ENCODE results near the gene VAMP5.
"Not testable (repeated sequence)": the region's sequence is repeated elsewhere in the genome, so short reads cannot be mapped to it uniquely, and the experiment has no call there.

Gene VAMP5

DNA sequence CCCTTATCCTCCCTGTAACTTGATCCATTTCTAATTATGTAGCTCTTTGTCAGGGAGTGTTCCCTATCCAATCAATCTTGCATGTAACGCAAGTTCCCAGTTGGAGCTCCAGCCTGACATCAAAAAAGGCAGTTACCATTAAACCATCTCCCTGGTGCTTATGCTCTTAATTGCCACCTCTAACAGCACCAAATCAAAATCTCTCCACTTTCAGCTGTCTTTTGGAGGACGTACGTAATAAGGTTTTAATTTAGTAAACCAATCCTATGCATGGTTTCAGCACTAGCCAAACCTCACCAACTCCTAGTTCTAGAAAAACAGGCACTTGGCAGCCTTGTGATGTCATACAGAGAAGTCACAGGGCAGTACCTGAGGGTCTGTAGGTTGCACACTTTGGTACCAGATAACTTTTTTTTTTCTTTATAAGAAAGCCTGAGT lies 40.0 kb upstream of the VAMP5 start:
- peaks cover 77% of the 10 kb centered on the region for H3K36me3 ChIP-seq (ENCODE audit: insufficient read depth, low read depth, low read length)
- H3K4me1 ChIP-seq (ENCODE audit: insufficient read depth, low read length); H3K9me3 ChIP-seq (ENCODE audit: insufficient read depth, low read depth, low read length); H3K27me3 ChIP-seq (ENCODE audit: insufficient read depth, low read length); H3K4me3 ChIP-seq (ENCODE audit: low read length); H3K9ac ChIP-seq (ENCODE audit: low read depth, low read length); H3K27ac ChIP-seq (ENCODE audit: low read length): not testable (repeated sequence)

DNA sequence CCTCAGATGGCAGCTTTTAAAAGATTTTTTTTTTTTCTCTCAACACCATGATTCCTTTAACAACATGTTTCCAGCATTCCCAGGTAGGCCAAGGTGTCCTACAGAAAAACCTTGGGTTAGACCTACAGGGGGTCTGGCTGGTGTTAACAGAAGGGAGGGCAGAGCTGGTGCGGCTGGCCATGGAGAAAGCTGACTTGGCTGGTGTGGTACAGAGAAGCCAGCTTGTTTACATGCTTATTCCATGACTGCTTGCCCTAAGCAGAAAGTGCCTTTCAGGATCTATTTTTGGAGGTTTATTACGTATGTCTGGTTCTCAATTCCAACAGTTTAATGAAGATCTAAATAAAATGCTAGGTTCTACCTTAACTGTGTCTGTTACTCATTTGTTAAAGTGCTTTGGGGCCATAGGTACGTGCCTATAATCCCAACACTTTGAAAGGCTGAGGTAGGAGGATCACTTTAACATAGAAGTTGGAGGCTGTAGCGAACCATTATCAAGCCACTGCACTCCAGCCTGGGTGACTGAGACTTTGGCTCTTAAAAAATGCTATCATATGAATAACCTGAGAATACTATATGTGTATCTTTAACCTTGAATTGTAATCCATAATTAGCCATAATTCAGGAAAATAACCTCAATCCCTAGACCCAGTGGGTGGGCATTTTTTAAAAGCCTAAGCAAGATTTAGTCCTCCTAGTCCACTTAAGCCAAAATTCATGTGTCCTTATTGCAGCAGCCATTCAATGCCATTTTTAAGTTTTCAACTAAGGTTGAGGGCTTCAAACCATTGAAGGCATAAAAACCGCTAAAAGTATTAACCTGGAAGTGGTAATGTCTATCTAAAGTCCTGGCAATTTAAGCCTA lies 39.1 kb upstream of the VAMP5 start:
- H3K27me3 ChIP-seq (ENCODE audit: insufficient read depth, low read length); H3K4me1 ChIP-seq (ENCODE audit: insufficient read depth, low read length); H3K27ac ChIP-seq (ENCODE audit: low read length); H3K9ac ChIP-seq (ENCODE audit: low read depth, low read length); H3K4me3 ChIP-seq (ENCODE audit: low read length); H3K9me3 ChIP-seq (ENCODE audit: insufficient read depth, low read depth, low read length): not testable (repeated sequence)
- peaks cover 80% of the 10 kb centered on the region for H3K36me3 ChIP-seq (ENCODE audit: insufficient read depth, low read depth, low read length)

DNA sequence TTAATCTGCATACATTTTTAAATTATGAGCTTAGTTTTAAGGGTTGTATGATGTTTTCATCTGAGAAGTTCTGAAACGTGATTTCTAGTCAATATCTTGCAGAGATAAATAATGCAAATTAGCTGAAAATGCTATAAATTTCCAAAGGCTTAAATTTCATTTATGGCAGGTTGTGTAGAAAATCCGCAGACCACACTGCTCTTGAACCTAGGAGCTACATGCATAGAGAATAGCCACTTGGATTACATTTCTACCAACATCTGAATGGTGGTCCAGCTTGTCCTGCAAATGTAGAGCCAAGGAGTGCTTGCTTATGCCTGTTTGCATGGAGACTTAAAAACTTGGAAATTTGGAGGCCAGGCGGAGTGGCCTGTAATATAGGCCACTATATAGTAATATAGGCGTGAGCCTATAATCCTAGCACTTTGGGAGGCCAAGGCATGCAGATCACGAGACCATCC lies 38.4 kb upstream of the VAMP5 start:
- H3K9ac ChIP-seq (ENCODE audit: low read depth, low read length), result no peak overlapping the region
- H3K9me3 ChIP-seq (ENCODE audit: insufficient read depth, low read depth, low read length), result no peaks in the 10 kb centered on the region
- H3K4me1 ChIP-seq (ENCODE audit: insufficient read depth, low read length), result peaks cover 9% of the 10 kb centered on the region
- H3K4me3 ChIP-seq (ENCODE audit: low read length), result no peak overlapping the region
- no peaks in the 10 kb centered on the region for H3K27me3 ChIP-seq (ENCODE audit: insufficient read depth, low read length)
- peaks cover 80% of the 10 kb centered on the region for H3K36me3 ChIP-seq (ENCODE audit: insufficient read depth, low read depth, low read length)
- no peak overlapping the region for H3K27ac ChIP-seq (ENCODE audit: low read length)

DNA sequence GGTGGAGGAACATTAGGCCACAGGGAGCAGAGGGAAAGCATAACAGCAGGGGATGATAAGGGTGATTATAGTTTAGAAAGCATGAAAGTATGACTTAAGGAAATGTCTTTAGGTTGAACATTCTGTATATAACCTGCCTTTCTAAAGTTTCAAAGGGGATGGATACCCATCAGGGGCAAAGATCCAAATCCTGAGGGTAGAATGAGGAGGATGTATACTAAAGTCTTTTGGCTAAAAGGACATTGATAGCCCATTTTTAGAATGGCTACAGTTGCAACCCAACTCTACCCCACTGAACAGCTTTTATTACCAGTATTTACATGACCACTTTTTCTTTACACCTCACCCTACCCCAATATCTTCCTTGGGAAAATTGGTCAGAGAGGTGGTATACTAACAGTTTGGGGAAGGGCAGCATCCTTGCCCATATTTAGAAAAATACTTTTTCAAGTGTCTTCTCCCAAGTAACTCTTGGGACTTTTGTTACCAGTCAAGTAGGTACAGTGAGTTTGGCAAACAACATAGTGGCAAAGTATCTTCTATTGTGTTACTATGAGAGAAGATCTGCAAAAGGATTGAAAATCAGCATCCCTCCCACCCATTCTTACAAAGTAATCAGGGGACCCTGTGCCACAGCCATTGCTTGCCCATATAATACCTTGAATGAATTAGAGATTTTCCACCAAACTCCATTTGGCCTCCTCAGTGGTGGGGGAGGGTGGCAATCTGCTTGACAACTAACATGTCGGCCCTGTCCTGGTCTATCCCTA lies 37.0 kb upstream of the VAMP5 start:
- H3K27ac ChIP-seq (ENCODE audit: low read length), result no peak overlapping the region
- H3K4me3 ChIP-seq (ENCODE audit: low read length), result no peak overlapping the region
- H3K36me3 ChIP-seq (ENCODE audit: insufficient read depth, low read depth, low read length), result peaks cover 79% of the 10 kb centered on the region
- no peaks in the 10 kb centered on the region for H3K4me1 ChIP-seq (ENCODE audit: insufficient read depth, low read length)
- H3K27me3 ChIP-seq (ENCODE audit: insufficient read depth, low read length), result no peaks in the 10 kb centered on the region
- no peaks in the 10 kb centered on the region for H3K9me3 ChIP-seq (ENCODE audit: insufficient read depth, low read depth, low read length)
- no peak overlapping the region for H3K9ac ChIP-seq (ENCODE audit: low read depth, low read length)

DNA sequence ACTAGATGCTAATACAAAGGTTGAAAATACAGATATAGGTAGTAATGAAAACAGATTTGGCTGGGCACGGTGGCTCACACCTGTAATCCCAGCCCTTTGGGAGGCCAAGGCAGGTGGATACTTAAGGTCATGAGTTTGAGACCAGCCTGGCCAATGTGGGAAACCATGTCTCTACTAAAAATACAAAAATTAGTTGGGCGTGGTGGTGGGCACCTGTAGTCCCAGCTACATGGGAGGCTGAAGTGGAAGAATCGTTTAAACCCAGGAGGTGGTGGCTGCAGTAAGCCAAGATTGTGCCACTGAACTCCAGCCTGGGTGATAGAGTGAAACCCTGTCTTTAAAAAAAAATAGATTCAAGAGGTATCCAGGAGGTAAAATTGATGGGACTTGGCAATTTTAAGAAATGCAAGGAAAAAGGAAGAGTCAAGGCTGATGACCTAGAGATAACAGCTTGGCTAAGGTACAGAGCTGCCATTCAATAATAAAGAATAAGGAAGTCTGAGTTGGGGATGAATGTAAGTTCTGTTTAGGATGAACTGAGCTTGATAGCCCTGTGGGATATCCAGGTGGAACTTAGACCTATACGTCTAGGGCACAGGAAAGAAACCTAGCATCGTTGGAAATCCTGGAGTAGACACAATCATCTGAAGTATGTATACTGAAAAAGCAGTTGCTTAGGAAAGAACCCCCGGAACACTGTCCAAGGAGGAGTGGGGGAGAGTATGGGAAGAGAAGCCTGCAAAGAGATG lies 36.2 kb upstream of the VAMP5 start:
- Histone ChIP-seq H3K36me3 (ENCODE audit: insufficient read depth, low read depth, low read length) (peaks cover 79% of the 10 kb centered on the region), H3K4me1 (ENCODE audit: insufficient read depth, low read length) (no peaks in the 10 kb centered on the region), H3K27ac (ENCODE audit: low read length) (no peak overlapping the region), H3K4me3 (ENCODE audit: low read length) (no peak overlapping the region), H3K27me3 (ENCODE audit: insufficient read depth, low read length) (no peaks in the 10 kb centered on the region), H3K9ac (ENCODE audit: low read depth, low read length) (no peak overlapping the region), H3K9me3 (ENCODE audit: insufficient read depth, low read depth, low read length) (no peaks in the 10 kb centered on the region)

DNA sequence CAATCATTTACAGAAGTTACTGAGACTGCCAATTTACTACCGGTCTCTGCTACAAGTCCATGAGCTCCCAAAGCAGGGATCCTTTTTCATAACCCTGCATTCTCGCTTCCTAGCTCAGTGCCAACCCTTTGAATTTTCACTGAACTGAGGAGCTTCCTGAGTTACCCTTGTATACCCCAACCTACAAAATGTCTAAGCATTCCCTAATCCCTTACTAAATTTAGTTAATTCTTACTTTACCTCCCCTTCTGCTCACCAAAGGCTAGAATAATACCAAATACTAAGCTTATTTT lies 35.7 kb upstream of the VAMP5 start:
- peaks cover 78% of the 10 kb centered on the region for H3K36me3 ChIP-seq (ENCODE audit: insufficient read depth, low read depth, low read length)
- H3K9ac ChIP-seq (ENCODE audit: low read depth, low read length), result no peak overlapping the region
- H3K4me3 ChIP-seq (ENCODE audit: low read length), result no peak overlapping the region
- no peaks in the 10 kb centered on the region for H3K27me3 ChIP-seq (ENCODE audit: insufficient read depth, low read length)
- H3K4me1 ChIP-seq (ENCODE audit: insufficient read depth, low read length), result no peaks in the 10 kb centered on the region
- H3K27ac ChIP-seq (ENCODE audit: low read length), result no peak overlapping the region
- no peaks in the 10 kb centered on the region for H3K9me3 ChIP-seq (ENCODE audit: insufficient read depth, low read depth, low read length)

DNA sequence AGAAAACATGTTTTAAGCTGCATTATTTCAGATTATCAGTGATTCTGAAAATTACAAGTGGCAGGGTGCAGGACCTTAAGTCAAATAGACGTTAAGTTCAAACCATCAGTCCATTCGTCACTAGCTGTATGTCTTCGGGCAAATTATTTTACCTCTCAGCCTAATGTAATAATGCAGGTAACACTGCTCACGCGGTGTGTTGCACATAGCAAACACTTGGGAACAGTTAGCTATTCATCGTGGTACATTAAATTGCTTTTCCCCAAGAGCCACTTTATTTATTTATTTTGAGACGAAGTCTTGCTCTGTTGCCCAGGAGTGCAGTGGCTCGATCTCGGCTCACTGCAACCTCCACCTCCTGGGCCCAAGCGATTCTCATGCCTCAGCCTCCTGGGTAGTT lies 35.1 kb upstream of the VAMP5 start:
- H3K36me3 ChIP-seq (ENCODE audit: insufficient read depth, low read depth, low read length), result peaks cover 78% of the 10 kb centered on the region
- H3K27me3 ChIP-seq (ENCODE audit: insufficient read depth, low read length), result no peaks in the 10 kb centered on the region
- H3K4me1 ChIP-seq (ENCODE audit: insufficient read depth, low read length), result no peaks in the 10 kb centered on the region
- no peak overlapping the region for H3K27ac ChIP-seq (ENCODE audit: low read length)
- H3K9ac ChIP-seq (ENCODE audit: low read depth, low read length), result no peak overlapping the region
- H3K9me3 ChIP-seq (ENCODE audit: insufficient read depth, low read depth, low read length), result no peaks in the 10 kb centered on the region
- no peak overlapping the region for H3K4me3 ChIP-seq (ENCODE audit: low read length)

DNA sequence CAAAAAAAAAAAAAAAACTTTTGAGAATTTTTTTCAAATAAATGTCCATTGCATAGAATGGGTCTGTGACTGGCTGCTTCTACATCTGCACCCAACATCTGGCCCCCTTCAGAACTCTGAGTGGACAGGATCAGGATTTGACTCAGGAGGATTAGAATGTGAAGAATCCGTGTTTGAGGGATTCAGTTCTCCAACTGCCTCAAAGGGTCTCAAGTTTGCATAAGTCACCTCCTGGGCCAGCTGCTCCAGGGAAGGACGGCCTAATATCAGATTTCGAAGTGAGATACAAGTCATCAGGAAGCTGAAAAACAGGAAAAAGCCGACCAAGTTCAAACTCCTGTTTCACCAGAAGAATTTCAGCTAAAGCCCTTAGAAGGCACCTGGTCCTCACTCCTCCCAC lies 34.4 kb upstream of the VAMP5 start:
- Histone ChIP-seq H3K27ac (ENCODE audit: low read length) (no peak overlapping the region), H3K36me3 (ENCODE audit: insufficient read depth, low read depth, low read length) (peaks cover 78% of the 10 kb centered on the region), H3K4me1 (ENCODE audit: insufficient read depth, low read length) (no peaks in the 10 kb centered on the region), H3K27me3 (ENCODE audit: insufficient read depth, low read length) (no peaks in the 10 kb centered on the region), H3K9ac (ENCODE audit: low read depth, low read length) (no peak overlapping the region), H3K9me3 (ENCODE audit: insufficient read depth, low read depth, low read length) (no peaks in the 10 kb centered on the region), H3K4me3 (ENCODE audit: low read length) (no peak overlapping the region)

DNA sequence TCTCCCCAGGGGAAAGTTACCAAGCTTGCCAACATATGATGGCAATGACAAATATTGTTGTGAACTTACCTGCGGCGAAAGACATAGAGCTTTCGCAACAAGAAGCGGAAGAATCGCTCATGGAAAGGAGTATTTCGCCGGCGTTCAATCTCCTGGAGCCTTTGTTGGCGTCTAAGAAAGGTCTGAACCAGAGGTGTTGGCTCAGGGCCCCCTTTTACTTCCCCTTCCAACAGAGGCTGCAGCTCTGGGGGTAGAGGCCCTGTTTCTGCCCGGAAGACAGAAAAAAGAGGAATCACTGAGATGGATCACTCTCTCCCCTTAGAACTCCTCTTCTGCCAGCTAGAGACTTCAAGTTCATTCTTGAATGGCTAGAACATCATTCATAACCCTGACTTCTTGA lies 33.7 kb upstream of the VAMP5 start:
- Histone ChIP-seq H3K4me3 (ENCODE audit: low read length) (no peak overlapping the region), H3K9me3 (ENCODE audit: insufficient read depth, low read depth, low read length) (no peaks in the 10 kb centered on the region), H3K4me1 (ENCODE audit: insufficient read depth, low read length) (no peaks in the 10 kb centered on the region), H3K36me3 (ENCODE audit: insufficient read depth, low read depth, low read length) (peaks cover 78% of the 10 kb centered on the region), H3K27me3 (ENCODE audit: insufficient read depth, low read length) (no peaks in the 10 kb centered on the region), H3K27ac (ENCODE audit: low read length) (no peak overlapping the region), H3K9ac (ENCODE audit: low read depth, low read length) (no peak overlapping the region)

DNA sequence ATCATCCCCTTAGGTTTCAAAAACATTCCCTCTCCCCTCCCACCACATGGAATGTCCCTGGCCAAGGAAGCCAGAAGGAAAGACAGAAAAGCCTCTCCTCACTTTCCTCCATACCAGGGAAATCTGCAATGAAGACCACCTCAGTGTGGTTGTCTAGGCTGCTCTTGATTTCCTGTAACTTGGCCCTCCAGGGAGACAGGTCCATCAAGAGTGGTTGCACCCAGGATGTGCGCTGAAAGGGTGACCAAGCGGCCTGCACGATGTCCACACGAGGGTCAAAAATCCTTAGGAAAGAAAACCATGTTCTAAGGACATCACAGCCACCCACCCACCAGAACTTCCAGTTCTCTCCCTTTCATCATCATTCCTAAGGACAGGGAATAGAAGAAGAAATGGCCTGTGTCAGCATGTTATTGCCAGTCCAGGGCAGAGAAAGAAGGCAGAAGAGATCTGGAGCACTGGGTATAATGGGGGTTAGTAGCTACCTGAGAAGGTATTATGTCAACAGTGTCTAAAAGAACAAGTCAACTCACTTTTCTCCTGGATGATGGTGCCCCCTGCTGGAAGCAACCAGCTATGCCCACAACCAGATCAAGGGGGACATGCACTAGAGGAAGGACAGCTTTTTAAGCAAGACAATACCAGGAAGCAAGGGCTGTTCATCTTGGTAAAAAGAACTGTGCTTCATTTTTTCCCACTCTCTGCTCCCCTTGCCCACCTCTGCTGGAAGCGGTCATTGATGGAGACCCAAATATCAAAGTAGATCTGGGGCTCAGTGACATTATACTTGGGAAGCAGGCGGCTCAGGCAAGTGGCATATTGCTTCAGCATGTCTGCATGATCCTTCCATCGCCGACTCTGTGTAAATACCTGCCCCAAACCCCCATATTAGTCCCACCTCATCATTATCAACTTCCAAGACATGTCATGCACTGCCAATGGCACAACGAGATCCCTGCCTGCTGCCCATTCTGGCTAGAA lies 32.2 kb upstream of the VAMP5 start:
- H3K36me3 ChIP-seq (ENCODE audit: insufficient read depth, low read depth, low read length), result peaks cover 86% of the 10 kb centered on the region
- no peak overlapping the region for H3K27ac ChIP-seq (ENCODE audit: low read length)

DNA sequence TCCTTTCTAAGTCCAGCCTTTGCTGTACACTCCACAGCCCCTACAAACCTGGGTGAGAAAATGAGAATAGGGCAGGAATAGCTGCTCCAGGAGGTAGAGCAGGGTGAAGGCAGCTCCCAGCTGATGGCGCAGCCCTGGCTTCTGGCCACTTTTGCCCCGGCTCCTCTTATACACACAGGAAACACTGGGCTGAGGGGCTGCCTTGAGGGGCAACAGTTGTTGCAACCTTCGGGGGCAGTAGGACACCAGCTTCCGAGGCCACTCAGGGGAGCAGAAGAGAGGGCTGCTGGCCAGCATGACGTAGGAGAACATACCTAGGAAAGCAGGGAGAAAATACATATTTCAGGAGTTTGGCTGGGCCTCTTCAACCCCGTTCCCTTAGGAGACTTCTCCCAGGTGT lies 31.0 kb upstream of the VAMP5 start:
- H3K9ac ChIP-seq (ENCODE audit: low read depth, low read length), result no peak overlapping the region
- no peaks in the 10 kb centered on the region for H3K4me1 ChIP-seq (ENCODE audit: insufficient read depth, low read length)
- H3K27ac ChIP-seq (ENCODE audit: low read length), result no peak overlapping the region
- no peaks in the 10 kb centered on the region for H3K27me3 ChIP-seq (ENCODE audit: insufficient read depth, low read length)
- H3K36me3 ChIP-seq (ENCODE audit: insufficient read depth, low read depth, low read length), result peaks cover 93% of the 10 kb centered on the region
- no peak overlapping the region for H3K4me3 ChIP-seq (ENCODE audit: low read length)
- H3K9me3 ChIP-seq (ENCODE audit: insufficient read depth, low read depth, low read length), result no peaks in the 10 kb centered on the region

More for the DNA sequence above, 32.2 kb upstream of the VAMP5 start:
- Histone ChIP-seq H3K9ac (ENCODE audit: low read depth, low read length) (no peak overlapping the region), H3K4me1 (ENCODE audit: insufficient read depth, low read length) (no peaks in the 10 kb centered on the region), H3K27me3 (ENCODE audit: insufficient read depth, low read length) (no peaks in the 10 kb centered on the region), H3K9me3 (ENCODE audit: insufficient read depth, low read depth, low read length) (no peaks in the 10 kb centered on the region), H3K4me3 (ENCODE audit: low read length) (no peak overlapping the region)
